Aorta (tissue), 5 donors: ENCODE data around the gene SLIT3. TPM values are rescaled to one million over a fixed set of nuclear protein-coding genes. Genes with fewer than 3 reads are reported as not detected.

Source experiments
- ATAC-seq: fragments of 200-7000 bp; cut with Tn5 transposase; one replicate; pipeline ENCODE4 v1.9.1; 2022; ENCODE audit warnings: moderate library complexity; ENCODE audit not compliant: low FRiP score
- DNase-seq, 2 donors: peaks; one replicate each; pipeline ENCODE4 v3.0.0-alpha.2; 2020
- H3K27ac ChIP-seq, 2 donors: one replicate each; pipeline ENCODE4 v1.5.1; 2013; ENCODE audit warnings: low read length in 2 of 2, mild to moderate bottlenecking in 2 of 2, moderate library complexity in 2 of 2, control low read depth in 1 of 2, inconsistent platforms in 1 of 2, low read depth in 1 of 2
- H3K27me3 ChIP-seq, 2 donors: one replicate each; pipeline ENCODE4 v1.6.1; 2013; ENCODE audit warnings: control low read depth in 1 of 2, low read length in 1 of 2, mild to moderate bottlenecking in 1 of 2, moderate library complexity in 1 of 2; ENCODE audit not compliant: insufficient read depth in 2 of 2, control insufficient read depth in 1 of 2
- H3K36me3 ChIP-seq, 2 donors: one replicate each; pipeline ENCODE4 v1.6.1; 2013; ENCODE audit warnings: control low read depth in 1 of 2, low read length in 1 of 2, mild to moderate bottlenecking in 1 of 2; ENCODE audit not compliant: insufficient read depth in 2 of 2, control insufficient read depth in 1 of 2
- H3K4me1 ChIP-seq, 2 donors: one replicate each; pipeline ENCODE4 v1.6.1; 2013; ENCODE audit warnings: low read length in 2 of 2, control low read depth in 1 of 2, mild to moderate bottlenecking in 1 of 2, moderate library complexity in 1 of 2; ENCODE audit not compliant: insufficient read depth in 2 of 2, control insufficient read depth in 1 of 2
- H3K4me3 ChIP-seq, 2 donors: one replicate each; pipeline ENCODE4 v1.5.1; 2013; ENCODE audit warnings: low read length in 2 of 2, control low read depth in 1 of 2, mild to moderate bottlenecking in 1 of 2
- H3K9me3 ChIP-seq: one replicate; pipeline ENCODE4 v1.6.1; 2013; ENCODE audit warnings: mild to moderate bottlenecking, low read length; ENCODE audit not compliant: control insufficient read depth
- WGBS, 2 donors: extraction: QIAGEN DNeasy Blood & Tissue Kit; methylation state at CpG; one replicate each; pipeline ENCODE4 v1.1.7; 2013; 5-methylcytosine and 5-hydroxymethylcytosine counted together
- intact Hi-C, 2 donors: fragments of 100-400 bp; cut with DNase I; formaldehyde crosslinking; loops; one replicate each; pipeline versions ENCODE4 v1.14.2 to v1.15.0; 2022
- polyA plus RNA-seq, 2 donors: library from polyadenylated mRNA; stranded (reverse); fragments of 200-250 nt; gene quantifications; one replicate each; pipeline ENCODE4 v1.2.3, GENCODE V29; 2013
- total RNA-seq, 2 donors: library from RNA; stranded (reverse); fragmentation: NEBNext Ultra II Directional; extraction: Animal tissue kit (Norgen Biotek cat#: 25700); gene quantifications; one replicate each; pipeline ENCODE4 v1.2.1, GENCODE V29; 2021
- donor health status: healthy with polysubstance abuse.
- donor health status: Bipolar disorder and iron deficiency.
- donor health status: DM: no; HTN: no; CAD: no.
- donor health status: DM: no; HTN: no; CAD: no.
- donor health status: DM: yes; HTN: yes; CAD: no.

The SLIT3 gene
- total and polyA plus RNA-seq, 4 donors, result 8.6 to 108 (median 77.0) TPM

DNA sequence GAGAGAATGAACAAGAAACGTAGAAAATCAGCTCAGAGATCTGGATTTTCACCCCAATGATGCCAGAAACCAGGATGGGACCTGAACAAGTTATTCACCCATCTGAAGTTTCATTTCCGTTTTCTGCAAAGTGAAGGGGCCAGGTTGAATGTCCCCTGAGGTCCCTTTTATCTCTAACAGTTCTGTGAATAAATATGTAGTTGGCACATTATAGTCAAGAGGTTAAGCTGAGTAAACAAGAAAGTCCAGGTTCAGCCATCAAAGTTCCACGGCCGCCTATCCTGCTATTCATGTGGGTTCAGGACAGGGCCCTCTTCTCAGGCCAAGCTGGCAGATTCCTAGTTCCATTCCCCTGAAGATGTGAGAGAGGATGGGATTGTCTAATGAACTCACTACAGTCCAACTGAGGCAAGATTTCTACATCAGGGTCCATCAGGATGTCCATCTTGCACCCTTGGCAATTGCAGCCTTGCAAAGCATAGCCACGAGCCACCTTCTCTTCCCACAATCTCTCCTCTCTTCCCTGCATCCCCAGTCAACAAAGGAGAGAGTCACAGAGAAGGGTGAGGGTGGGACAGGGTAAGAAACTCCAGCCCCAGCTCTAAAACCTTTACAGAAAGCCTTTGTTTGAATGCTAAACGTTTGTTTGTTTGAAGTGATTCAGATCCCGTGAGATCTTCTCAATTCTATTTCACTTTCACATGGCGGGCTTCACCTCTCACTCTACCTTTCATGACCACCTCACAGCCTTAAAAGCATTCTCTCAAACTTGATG, 311.0 kb downstream of the SLIT3 start:
- DNase-seq, result no peak
- intact Hi-C loops, result loop anchor here (5.0 to 10.0 kb wide), 4 partner anchors 207 to 592 kb away; partner anchors contain the start of gene SPDL1 (in 1 of the 2)
- Histone ChIP-seq H3K27ac (no peak overlapping the region), H3K27me3 (no peaks in the 10 kb centered on the region), H3K4me3 (no peak overlapping the region), H3K4me1 (no peaks in the 10 kb centered on the region), H3K36me3 (no peaks in the 10 kb centered on the region), H3K9me3 (no peaks in the 10 kb centered on the region)
- no peak for ATAC-seq
- WGBS, 2 donors, result 85% methylated on average over 8 of the region's 8 CpGs

GRCh38 chr5:168988699-168989098, 312.2 kb downstream of the SLIT3 start:
- no peaks in the 10 kb centered on the region for H3K27me3 ChIP-seq
- no peaks in the 10 kb centered on the region for H3K36me3 ChIP-seq
- intact Hi-C loops, result loop anchor here (5.0 to 10.0 kb wide), 3 partner anchors 209 to 559 kb away; no protein-coding TSS in a partner anchor
- ATAC-seq (peak; percentile 36), DNase-seq (no peak)
- 0 to 5% methylated on average over 2 of the region's 2 CpGs for WGBS, 2 donors
- no peaks in the 10 kb centered on the region for H3K4me1 ChIP-seq
- no peaks in the 10 kb centered on the region for H3K9me3 ChIP-seq
- no peak overlapping the region for H3K4me3 ChIP-seq
- H3K27ac ChIP-seq, result no peak overlapping the region

DNA sequence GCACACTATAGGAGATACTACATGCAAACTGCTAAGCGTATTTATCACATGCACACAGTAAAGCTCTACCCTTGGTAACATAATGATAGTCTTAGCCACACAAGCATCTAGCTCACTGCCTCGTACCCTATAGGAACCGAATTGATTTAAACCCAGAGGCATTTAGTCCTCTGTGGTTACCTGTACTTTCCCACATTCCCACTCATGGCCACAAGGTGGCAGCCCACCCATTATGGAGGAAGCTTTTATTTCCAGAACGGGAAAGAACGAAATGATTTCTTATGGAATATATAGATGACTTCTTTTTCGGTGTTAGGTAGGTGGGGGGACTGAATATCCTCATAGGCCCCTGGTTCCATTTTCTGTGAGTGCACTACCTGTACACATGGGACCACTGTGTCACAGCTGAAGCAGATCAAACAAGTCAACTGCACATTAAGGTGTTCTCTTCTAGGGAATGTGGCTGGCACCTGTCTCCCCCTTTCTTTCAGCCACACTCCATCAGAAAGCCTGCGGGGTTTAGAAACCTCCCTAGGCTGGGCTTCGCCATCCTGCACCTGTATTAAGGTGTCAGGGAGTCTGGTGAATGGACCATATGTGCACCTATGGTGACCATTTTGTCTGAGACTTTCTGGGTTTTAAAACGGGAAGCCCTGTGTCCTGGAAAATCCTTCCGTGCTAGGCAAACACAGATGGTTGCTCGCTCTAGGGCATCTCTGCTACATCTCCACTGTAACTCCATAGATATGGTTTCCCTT, 313.2 kb downstream of the SLIT3 start:
- WGBS, 2 donors, result 29 to 31% methylated on average over 11 of the region's 11 CpGs
- ATAC-seq, result peak; percentile 68
- Histone ChIP-seq H3K9me3 (no peaks in the 10 kb centered on the region), H3K27ac (no peak overlapping the region), H3K36me3 (no peaks in the 10 kb centered on the region), H3K27me3 (no peaks in the 10 kb centered on the region), H3K4me3 (no peak overlapping the region), H3K4me1 (no peaks in the 10 kb centered on the region)
- DNase-seq, result peak; percentile 80 to 89
- intact Hi-C loops, result loop anchor here (1.0 to 10.0 kb wide), 6 partner anchors 210 to 595 kb away; partner anchors contain the start of genes SLIT3 (in 1 of the 2) and SPDL1 (in 1 of the 2)

DNA sequence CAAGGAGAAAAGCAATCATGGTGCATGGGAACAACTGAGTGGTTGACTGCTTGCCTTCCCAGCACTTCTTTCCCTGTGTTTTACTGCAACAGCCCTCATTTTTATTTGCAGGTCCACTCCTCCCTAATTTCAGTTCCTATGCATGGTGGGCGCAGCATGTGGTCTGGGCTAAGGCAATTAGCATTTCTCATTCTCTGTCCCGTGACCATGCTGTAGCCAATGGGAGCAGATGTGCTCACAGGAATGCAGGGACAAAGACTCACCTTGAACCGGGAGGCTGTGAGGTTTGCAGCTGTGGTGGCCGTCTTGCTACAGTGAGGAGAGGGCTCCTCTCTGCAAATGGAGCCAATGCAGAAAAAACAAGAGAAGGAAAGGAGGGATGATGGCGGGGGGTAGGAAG, 315.5 kb downstream of the SLIT3 start:
- Histone ChIP-seq H3K36me3 (no peaks in the 10 kb centered on the region), H3K27me3 (no peaks in the 10 kb centered on the region), H3K4me1 (no peaks in the 10 kb centered on the region), H3K4me3 (no peak overlapping the region), H3K27ac (no peak overlapping the region), H3K9me3 (no peaks in the 10 kb centered on the region)
- no peak for DNase-seq
- ATAC-seq, result no peak
- WGBS, 2 donors, result 95% methylated on average over 5 of the region's 5 CpGs
- intact Hi-C loops, result loop anchor here (5.0 to 10.0 kb wide), 3 partner anchors 212 to 562 kb away; no protein-coding TSS in a partner anchor

GRCh38 chr5:168984135-168984675, 316.7 kb downstream of the SLIT3 start:
- H3K9me3 ChIP-seq, result no peaks in the 10 kb centered on the region
- DNase-seq (no peak), ATAC-seq (no peak)
- no peak overlapping the region for H3K4me3 ChIP-seq
- intact Hi-C loops, result loop anchor here in 1 of 2 donors (10.0 kb wide), 1 partner anchor 279 kb away; no protein-coding TSS in a partner anchor
- H3K4me1 ChIP-seq, result no peaks in the 10 kb centered on the region
- no peak overlapping the region for H3K27ac ChIP-seq
- H3K27me3 ChIP-seq, result no peaks in the 10 kb centered on the region
- WGBS, 2 donors, result 93 to 94% methylated on average over 5 of the region's 5 CpGs
- no peaks in the 10 kb centered on the region for H3K36me3 ChIP-seq

DNA sequence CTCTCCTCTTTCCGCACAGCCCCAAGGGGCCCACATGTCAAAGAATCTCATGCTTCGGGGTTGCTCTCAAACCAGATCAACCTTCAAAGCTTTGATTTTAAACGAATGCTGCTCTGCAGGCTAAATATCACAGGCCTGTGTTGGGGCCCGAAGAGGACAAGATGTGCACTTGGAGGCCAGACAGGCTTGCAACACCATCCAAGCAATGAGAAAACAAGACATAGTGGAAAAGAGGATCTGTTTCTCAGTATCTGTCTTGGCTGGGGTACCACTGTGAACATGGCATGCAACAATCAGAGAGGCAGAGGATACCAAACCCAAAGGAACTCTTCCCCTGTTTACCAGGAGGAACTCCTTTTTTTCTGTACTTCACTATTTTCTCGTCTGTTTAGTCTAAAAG, 321.8 kb downstream of the SLIT3 start:
- no peaks in the 10 kb centered on the region for H3K27me3 ChIP-seq
- WGBS, 2 donors, result 84 to 89% methylated on average over 5 of the region's 5 CpGs
- DNase-seq (no peak), ATAC-seq (peak; percentile 53)
- H3K9me3 ChIP-seq, result no peaks in the 10 kb centered on the region
- no peak overlapping the region for H3K4me3 ChIP-seq
- no peaks in the 10 kb centered on the region for H3K4me1 ChIP-seq
- no peaks in the 10 kb centered on the region for H3K36me3 ChIP-seq
- intact Hi-C loops, result no loop called here
- no peak overlapping the region for H3K27ac ChIP-seq

- ATAC-seq, result no peak
- DNase-seq, result no peak
- 92 to 95% methylated on average over 1 of the region's 1 CpG for WGBS, 2 donors
- H3K36me3 ChIP-seq, result no peaks in the 10 kb centered on the region
- no peak overlapping the region for H3K4me3 ChIP-seq
- no peaks in the 10 kb centered on the region for H3K4me1 ChIP-seq
- H3K27me3 ChIP-seq, result no peaks in the 10 kb centered on the region
- H3K9me3 ChIP-seq, result no peaks in the 10 kb centered on the region
- H3K27ac ChIP-seq, result no peak overlapping the region
- intact Hi-C loops, result no loop called here
Observed at GRCh38 chr5:168978500-168978899, 322.4 kb downstream of the SLIT3 start.

DNA sequence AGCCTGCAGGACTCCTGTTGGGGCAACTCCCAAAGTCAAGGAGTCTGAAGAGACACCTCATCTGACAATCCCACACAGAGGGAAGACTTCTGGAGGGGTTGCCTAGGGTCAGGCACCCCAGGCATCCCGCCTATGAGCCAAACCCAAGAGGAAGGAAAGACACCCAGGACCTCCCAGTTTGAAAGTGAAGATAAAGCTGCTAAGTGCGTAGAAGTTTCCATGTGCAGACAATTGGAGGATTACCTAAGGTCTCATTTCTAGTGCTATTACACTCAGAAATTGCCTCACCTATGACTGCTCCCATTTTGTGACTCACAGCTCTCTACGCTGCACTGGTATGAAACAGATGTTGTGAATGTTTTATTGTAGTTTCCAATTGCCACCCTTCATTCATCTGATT, 322.9 kb downstream of the SLIT3 start:
- no peak overlapping the region for H3K27ac ChIP-seq
- ATAC-seq, result no peak
- H3K4me3 ChIP-seq, result no peak overlapping the region
- DNase-seq, result no peak
- no peaks in the 10 kb centered on the region for H3K4me1 ChIP-seq
- H3K27me3 ChIP-seq, result no peaks in the 10 kb centered on the region
- WGBS, 2 donors, result 97 to 98% methylated on average over 3 of the region's 3 CpGs
- H3K9me3 ChIP-seq, result no peaks in the 10 kb centered on the region
- no peaks in the 10 kb centered on the region for H3K36me3 ChIP-seq
- intact Hi-C loops, result no loop called here
